Naive thymus-derived CD4-positive, alpha-beta T cell (primary cell): ENCODE data around the gene KIF16B. TPM values are rescaled to one million over a fixed set of nuclear protein-coding genes. Genes with fewer than 3 reads are reported as not detected.
"Not testable (repeated sequence)": the region's sequence is repeated elsewhere in the genome, so short reads cannot be mapped to it uniquely, and the experiment has no call there.

Experiments used
- ATAC-seq: fragments of 150-1000 bp; cut with Tn5 transposase; 2 replicates; pipeline ENCODE4 v1.10.0; 2021; ENCODE audit warnings: mild to moderate bottlenecking, moderate library complexity
- CTCF ChIA-PET: fragments of 350-600 bp; sonication (Branson Sonifier 250); formaldehyde crosslinking; loops from one replicate; lab custom pipeline; 2021; ENCODE audit warnings: antibody characterized with exemption; lab: Charles Lee
- POLR2A ChIA-PET: fragments of 350-600 bp; sonication (Branson Sonifier 250); formaldehyde crosslinking; loops from one replicate; lab custom pipeline; 2021; ENCODE audit warnings: antibody characterized with exemption, inconsistent platforms; lab: Charles Lee
- DNase-seq, 9 donors: peaks; one replicate each; pipeline versions ENCODE4 v3.0.0 to v3.0.0-alpha.2; 2020 to 2022; ENCODE audit warnings: mixed read lengths in 1 of 9
- H3K27ac ChIP-seq: one replicate; pipeline ENCODE4 v1.7.0; 2013; ENCODE audit warnings: mild to moderate bottlenecking, low read depth, low read length, moderate library complexity
- H3K27me3 ChIP-seq, 2 donors: one replicate each; pipeline ENCODE4 v1.7.0; 2013; ENCODE audit warnings: low read length in 2 of 2, mild to moderate bottlenecking in 2 of 2, moderate library complexity in 2 of 2; ENCODE audit not compliant: control insufficient read depth in 2 of 2, insufficient read depth in 2 of 2
- H3K36me3 ChIP-seq, 3 experiments: 1 replicate in 2 of 3; 2 replicates in 1 of 3; pipeline ENCODE4 v1.7.0; 2013; ENCODE audit warnings: low read length in 3 of 3, mild to moderate bottlenecking in 3 of 3, moderate library complexity in 1 of 3; ENCODE audit not compliant: insufficient read depth in 3 of 3, control insufficient read depth in 2 of 3
- H3K4me1 ChIP-seq, 2 donors: one replicate each; pipeline ENCODE4 v1.7.0; 2013; ENCODE audit warnings: low read length in 2 of 2, mild to moderate bottlenecking in 2 of 2, moderate library complexity in 1 of 2; ENCODE audit not compliant: control insufficient read depth in 2 of 2, insufficient read depth in 2 of 2
- H3K4me3 ChIP-seq: 2 replicates; pipeline ENCODE4 v1.7.0; 2013; ENCODE audit warnings: mild to moderate bottlenecking, low read length
- H3K9me3 ChIP-seq, 3 experiments: 1 replicate in 2 of 3; 2 replicates in 1 of 3; pipeline ENCODE4 v1.7.0; 2013; ENCODE audit warnings: low read length in 3 of 3; ENCODE audit not compliant: control insufficient read depth in 2 of 3
- H3K27ac Mint-ChIP-seq, 9 donors: one replicate each; pipeline ENCODE4 v1.8.0; 2020 to 2022; ENCODE audit warnings: mixed read lengths in 9 of 9, mild to moderate bottlenecking in 8 of 9, moderate library complexity in 5 of 9, inconsistent platforms in 2 of 9
- H3K27me3 Mint-ChIP-seq, 5 donors: one replicate each; pipeline ENCODE4 v1.8.0; 2021 to 2022; ENCODE audit warnings: mixed read lengths in 5 of 5, mild to moderate bottlenecking in 1 of 5
- H3K36me3 Mint-ChIP-seq, 5 donors: one replicate each; pipeline ENCODE4 v1.8.0; 2020 to 2022; ENCODE audit warnings: mixed read lengths in 5 of 5, mild to moderate bottlenecking in 3 of 5, inconsistent platforms in 1 of 5
- H3K4me1 Mint-ChIP-seq, 7 donors: one replicate each; pipeline ENCODE4 v1.8.0; 2020 to 2022; ENCODE audit warnings: mixed read lengths in 7 of 7, mild to moderate bottlenecking in 3 of 7, inconsistent platforms in 1 of 7
- H3K4me3 Mint-ChIP-seq, 10 donors: one replicate each; pipeline ENCODE4 v1.8.0; 2020 to 2022; ENCODE audit warnings: mild to moderate bottlenecking in 10 of 10, mixed read lengths in 10 of 10, moderate library complexity in 6 of 10, inconsistent platforms in 2 of 10
- H3K9me3 Mint-ChIP-seq, 11 donors: one replicate each; pipeline ENCODE4 v1.8.0; 2020 to 2022; ENCODE audit warnings: mixed read lengths in 11 of 11, mild to moderate bottlenecking in 4 of 11, inconsistent platforms in 1 of 11, moderate library complexity in 1 of 11
- intact Hi-C, 2 donors: fragments of 100-400 bp; cut with micrococcal nuclease; formaldehyde crosslinking; loops; one replicate each; pipeline ENCODE4 v1.15.1; 2023
- polyA plus RNA-seq, 2 donors: library from polyadenylated mRNA; unstranded; fragments of 300-500 nt; fragmentation: Illumina TruSeq; gene quantifications; one replicate each; pipeline ENCODE4 v1.2.3, GENCODE V29; 2021
- total RNA-seq, 6 experiments: library from RNA in 5 of 6; stranded (reverse) in 5 of 6; gene quantifications; 1 replicate in 5 of 6; 2 replicates in 1 of 6; pipeline ENCODE4 v1.2.3 and lab custom pipeline; 2021 to 2026

KIF16B gene
- total and polyA plus RNA-seq, 7 experiments from 2014 or later, result 6.0 to 13.7 (median 10.3) TPM

DNA sequence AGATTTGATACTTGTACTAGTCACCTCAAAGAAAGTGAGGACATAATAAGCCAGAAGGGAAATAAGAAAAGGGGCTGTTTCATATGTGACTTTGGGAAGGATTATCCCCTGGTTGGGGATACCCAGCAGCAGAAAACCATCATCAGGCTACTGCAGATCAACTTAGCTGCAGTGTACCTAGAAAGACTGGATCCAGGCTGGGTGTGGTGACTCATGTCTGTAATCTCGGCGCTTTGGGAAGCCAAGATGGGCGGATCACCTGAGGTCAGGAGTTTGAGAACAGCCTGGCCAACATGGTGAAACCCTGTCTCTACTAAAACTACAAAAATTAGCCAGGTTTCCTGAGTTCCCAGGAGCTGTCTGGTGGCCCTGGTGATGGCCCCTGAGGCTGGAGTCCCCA, 23.2 kb upstream of the KIF16B start:
- H3K27me3 Mint-ChIP-seq, result peaks cover 0 to 33% (median 23%) of the 10 kb centered on the region in 5 donors
- H3K36me3 ChIP-seq, H3K9me3 Mint-ChIP-seq, intact Hi-C loops, H3K27ac Mint-ChIP-seq, CTCF ChIA-PET, H3K9me3 ChIP-seq, DNase-seq, H3K4me1 Mint-ChIP-seq, POLR2A ChIA-PET, H3K36me3 Mint-ChIP-seq, H3K4me3 ChIP-seq, H3K4me1 ChIP-seq, H3K27me3 ChIP-seq, H3K4me3 Mint-ChIP-seq, H3K27ac ChIP-seq, ATAC-seq: not testable (repeated sequence)

DNA sequence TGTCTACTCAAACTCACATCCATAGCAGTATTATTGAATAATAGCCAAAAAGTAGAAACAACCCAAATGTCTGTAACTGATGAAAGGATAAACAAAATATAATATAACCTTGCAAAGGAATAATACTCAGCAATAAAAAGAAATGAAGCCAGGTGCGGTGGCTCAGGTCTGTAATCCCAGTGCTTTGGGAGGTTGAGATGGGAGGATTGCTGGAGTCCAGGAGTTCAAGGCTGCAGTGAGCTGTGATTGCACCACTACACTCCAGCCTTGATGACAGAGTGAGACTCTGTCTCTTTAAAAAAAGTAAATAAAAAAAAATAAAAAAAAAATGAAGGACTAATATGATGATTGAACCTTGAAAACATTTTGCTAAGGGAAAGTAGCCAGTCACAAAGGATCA, 22.1 kb upstream of the KIF16B start:
- Histone ChIP-seq H3K4me3 (no peak overlapping the region), H3K4me1 (no peaks in the 10 kb centered on the region), H3K36me3 (no peaks in the 10 kb centered on the region), H3K27ac (no peak overlapping the region), H3K9me3 (no peaks in the 10 kb centered on the region), H3K27me3 (no peaks in the 10 kb centered on the region)
- no peak overlapping the region for H3K4me3 Mint-ChIP-seq
- DNase-seq, result no peak
- intact Hi-C loops, result no loop called here
- peaks cover 0 to 29% (median 26%) of the 10 kb centered on the region in 5 donors for H3K27me3 Mint-ChIP-seq
- ChIA-PET CTCF (no interaction called here), POLR2A (no interaction called here)
- ATAC-seq, result no peak
- no peak overlapping the region for H3K27ac Mint-ChIP-seq
- no peaks in the 10 kb centered on the region for H3K9me3 Mint-ChIP-seq
- H3K4me1 Mint-ChIP-seq, result no peaks in the 10 kb centered on the region
- H3K36me3 Mint-ChIP-seq, result no peaks in the 10 kb centered on the region

DNA sequence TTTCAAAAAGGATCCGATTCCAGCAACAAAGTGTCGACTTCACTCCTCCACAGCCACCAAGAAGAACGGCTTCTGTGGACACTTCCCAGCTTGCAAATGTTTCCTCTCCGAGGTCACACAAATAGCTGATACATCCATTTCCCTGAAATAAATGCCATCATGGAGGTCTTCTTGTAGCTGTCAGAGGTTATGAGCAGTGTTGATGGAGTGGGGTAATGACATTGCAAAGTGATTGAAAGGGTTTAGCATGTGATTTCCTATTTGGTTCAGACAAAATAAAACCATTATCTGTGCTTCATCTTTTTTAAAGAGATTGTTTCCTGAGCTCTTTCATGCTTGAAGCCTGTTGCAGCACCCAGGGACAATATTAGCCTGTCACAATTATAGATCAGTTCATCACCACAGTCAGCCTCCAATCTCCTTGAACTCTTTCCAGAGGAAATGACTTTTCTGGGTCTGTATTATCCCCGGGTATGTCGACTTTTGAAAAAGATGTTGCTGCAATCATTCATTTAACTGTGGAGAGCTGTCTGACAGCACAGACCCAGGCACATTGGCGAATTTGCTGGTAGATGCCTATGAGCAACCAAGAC, 16.9 kb upstream of the KIF16B start:
- POLR2A ChIA-PET, result no interaction called here
- H3K27me3 Mint-ChIP-seq, result peaks cover 17 to 38% (median 35%) of the 10 kb centered on the region in 5 donors

DNA sequence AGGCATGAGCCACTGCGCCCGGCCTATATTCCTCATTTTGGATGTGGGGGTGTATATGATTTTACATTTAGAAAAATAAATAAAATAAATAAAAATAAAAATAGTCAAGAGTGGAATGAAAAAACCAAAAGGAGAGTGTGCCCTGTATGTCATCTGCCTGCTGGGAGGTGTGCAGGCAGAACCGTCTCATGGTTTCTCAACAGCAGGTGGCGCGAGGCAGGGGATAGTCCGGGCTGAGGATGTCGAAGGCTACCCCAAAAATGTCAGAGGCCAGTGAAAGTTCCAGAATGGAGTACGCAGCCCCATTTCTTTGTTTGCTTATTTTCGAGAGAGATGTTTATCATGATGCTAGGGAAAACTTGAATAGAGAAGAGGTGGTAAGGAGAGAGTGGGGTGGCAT, 16.4 kb upstream of the KIF16B start:
- Mint-ChIP-seq H3K4me1 (no peaks in the 10 kb centered on the region), H3K9me3 (no peaks in the 10 kb centered on the region), H3K36me3 (peaks cover 0 to 3% (median 0%) of the 10 kb centered on the region in 5 donors), H3K27ac (no peak overlapping the region), H3K4me3 (no peak overlapping the region), H3K27me3 (peaks cover 17 to 40% (median 37%) of the 10 kb centered on the region in 5 donors)
- ATAC-seq, result no peak
- intact Hi-C loops, result no loop called here
- Histone ChIP-seq H3K36me3 (no peaks in the 10 kb centered on the region), H3K4me1 (no peaks in the 10 kb centered on the region), H3K27ac (no peak overlapping the region), H3K27me3 (no peaks in the 10 kb centered on the region), H3K4me3 (no peak overlapping the region), H3K9me3 (no peaks in the 10 kb centered on the region)
- ChIA-PET POLR2A (no interaction called here), CTCF (no interaction called here)
- DNase-seq, result no peak

More for the DNA sequence above, 16.9 kb upstream of the KIF16B start:
- ATAC-seq, result no peak
- Mint-ChIP-seq H3K36me3 (peaks cover 0 to 3% (median 0%) of the 10 kb centered on the region in 5 donors), H3K4me3 (no peak overlapping the region), H3K27ac (no peak overlapping the region), H3K9me3 (no peaks in the 10 kb centered on the region), H3K4me1 (no peaks in the 10 kb centered on the region)
- H3K4me3 ChIP-seq, result no peak overlapping the region
- intact Hi-C loops, result no loop called here
- no peaks in the 10 kb centered on the region for H3K4me1 ChIP-seq
- H3K9me3 ChIP-seq, result no peaks in the 10 kb centered on the region
- no peak for DNase-seq
- H3K27me3 ChIP-seq, result no peaks in the 10 kb centered on the region
- H3K36me3 ChIP-seq, result no peaks in the 10 kb centered on the region
- CTCF ChIA-PET, result no interaction called here
- H3K27ac ChIP-seq, result no peak overlapping the region

DNA sequence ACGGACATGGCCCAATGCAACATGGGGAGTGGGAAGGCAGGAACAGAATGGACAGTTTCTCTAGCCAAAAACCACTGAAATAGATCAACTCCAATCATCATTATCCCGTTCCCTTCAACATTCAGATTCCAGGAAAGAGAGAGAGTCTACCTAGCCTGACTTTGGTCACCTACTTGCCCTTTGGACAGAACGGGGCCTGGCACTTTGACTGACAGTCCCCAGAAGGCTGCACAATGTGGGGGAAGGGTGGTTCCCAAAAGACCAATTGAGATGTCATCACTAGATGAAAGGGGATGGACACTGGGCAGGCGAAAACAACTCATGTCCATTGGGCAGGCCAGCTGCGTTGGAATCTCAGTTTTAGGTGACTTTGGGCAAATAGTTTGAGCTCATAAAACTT, 15.0 kb upstream of the KIF16B start:
- ATAC-seq (no peak), DNase-seq (no peak)
- H3K4me3 Mint-ChIP-seq, result no peak overlapping the region
- H3K36me3 Mint-ChIP-seq, result peaks cover 0 to 3% (median 0%) of the 10 kb centered on the region in 5 donors
- H3K4me1 ChIP-seq, result no peaks in the 10 kb centered on the region
- H3K27ac ChIP-seq, result no peak overlapping the region
- intact Hi-C loops, result no loop called here
- H3K4me3 ChIP-seq, result no peak overlapping the region
- no peaks in the 10 kb centered on the region for H3K4me1 Mint-ChIP-seq
- ChIA-PET POLR2A (no interaction called here), CTCF (no interaction called here)
- peaks cover 15 to 41% (median 33%) of the 10 kb centered on the region in 5 donors for H3K27me3 Mint-ChIP-seq
- H3K9me3 ChIP-seq, result no peaks in the 10 kb centered on the region
- H3K36me3 ChIP-seq, result no peaks in the 10 kb centered on the region
- no peaks in the 10 kb centered on the region for H3K9me3 Mint-ChIP-seq
- no peaks in the 10 kb centered on the region for H3K27me3 ChIP-seq
- H3K27ac Mint-ChIP-seq, result no peak overlapping the region

DNA sequence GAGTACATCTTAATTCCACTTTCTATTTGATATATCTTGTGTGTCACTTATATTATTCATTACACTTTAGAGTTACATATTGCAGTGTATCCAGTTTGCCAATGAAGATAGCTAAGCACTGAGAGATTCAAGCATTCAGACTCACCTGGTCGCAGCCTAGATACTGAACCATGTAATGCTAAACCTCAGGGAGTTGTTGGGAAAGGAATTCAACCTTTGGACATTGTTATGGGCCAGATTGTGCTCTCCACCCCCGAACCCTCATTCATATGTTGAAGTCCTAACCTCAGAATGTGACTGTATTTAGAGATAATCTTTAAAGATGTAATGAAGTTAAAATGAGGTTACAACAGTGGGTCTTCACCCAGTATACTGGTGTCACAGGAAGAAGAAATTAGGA, 13.8 kb upstream of the KIF16B start:
- H3K4me3 Mint-ChIP-seq, result no peak overlapping the region
- Histone ChIP-seq H3K9me3 (no peaks in the 10 kb centered on the region), H3K4me3 (no peak overlapping the region), H3K4me1 (no peaks in the 10 kb centered on the region), H3K27me3 (no peaks in the 10 kb centered on the region), H3K27ac (no peak overlapping the region), H3K36me3 (no peaks in the 10 kb centered on the region)
- H3K27me3 Mint-ChIP-seq, result peaks cover 19 to 43% (median 34%) of the 10 kb centered on the region in 5 donors
- no peaks in the 10 kb centered on the region for H3K9me3 Mint-ChIP-seq
- ChIA-PET POLR2A (no interaction called here), CTCF (no interaction called here)
- DNase-seq, result no peak
- no peaks in the 10 kb centered on the region for H3K4me1 Mint-ChIP-seq
- peaks cover 0 to 3% (median 0%) of the 10 kb centered on the region in 5 donors for H3K36me3 Mint-ChIP-seq
- intact Hi-C loops, result no loop called here
- ATAC-seq, result no peak
- no peak overlapping the region for H3K27ac Mint-ChIP-seq

DNA sequence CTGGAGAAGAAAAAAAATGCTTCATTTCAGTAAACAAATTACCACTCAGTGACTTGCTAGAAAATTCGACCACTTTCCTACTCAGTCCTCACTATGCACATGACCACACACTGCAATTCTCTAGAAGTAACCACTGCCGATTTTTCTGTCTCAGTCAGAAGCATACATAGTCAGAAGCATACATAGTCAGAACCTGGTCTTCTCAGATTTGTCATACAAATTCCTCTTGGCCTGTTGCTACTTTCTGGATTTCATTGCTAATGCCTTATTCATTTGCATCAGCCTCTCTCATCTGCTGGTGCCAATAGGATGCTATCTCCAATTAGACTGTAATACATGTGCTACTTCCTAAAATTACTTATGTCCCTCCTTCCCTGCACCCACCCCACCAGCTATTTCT, 10.2 kb upstream of the KIF16B start:
- peaks cover 0 to 3% (median 0%) of the 10 kb centered on the region in 5 donors for H3K36me3 Mint-ChIP-seq
- DNase-seq (no peak), ATAC-seq (no peak)
- H3K36me3 ChIP-seq, result no peaks in the 10 kb centered on the region
- POLR2A ChIA-PET, result no interaction called here
- H3K4me3 ChIP-seq, result no peak overlapping the region
- intact Hi-C loops, result no loop called here
- H3K27me3 ChIP-seq, result no peaks in the 10 kb centered on the region
- no peak overlapping the region for H3K27ac ChIP-seq
- H3K4me3 Mint-ChIP-seq, result no peak overlapping the region
- no peak overlapping the region for H3K27ac Mint-ChIP-seq
- H3K27me3 Mint-ChIP-seq, result peaks cover 18 to 33% (median 30%) of the 10 kb centered on the region in 5 donors
- H3K4me1 Mint-ChIP-seq, result no peaks in the 10 kb centered on the region
- CTCF ChIA-PET, result no interaction called here
- no peaks in the 10 kb centered on the region for H3K4me1 ChIP-seq
- H3K9me3 Mint-ChIP-seq, result no peaks in the 10 kb centered on the region
- H3K9me3 ChIP-seq, result no peaks in the 10 kb centered on the region
